LNCAP (cell line): ENCODE measurements around the gene KRTAP9-3.
"Not testable (repeated sequence)": the region's sequence is repeated elsewhere in the genome, so short reads cannot be mapped to it uniquely, and the experiment has no call there.

ENCODE experiments used
- CTCF ChIP-seq: fragments of 450-650 bp; IDR thresholded peaks from 2 replicates; pipeline ENCODE4 v1.5.1; 2017; ENCODE audit warnings: mild to moderate bottlenecking

KRTAP9-3 gene

GRCh38 chr17:41256291-41256685 is 24.0 kb downstream of the KRTAP9-3 start:
- no peak for TF ChIP-seq CTCF

DNA sequence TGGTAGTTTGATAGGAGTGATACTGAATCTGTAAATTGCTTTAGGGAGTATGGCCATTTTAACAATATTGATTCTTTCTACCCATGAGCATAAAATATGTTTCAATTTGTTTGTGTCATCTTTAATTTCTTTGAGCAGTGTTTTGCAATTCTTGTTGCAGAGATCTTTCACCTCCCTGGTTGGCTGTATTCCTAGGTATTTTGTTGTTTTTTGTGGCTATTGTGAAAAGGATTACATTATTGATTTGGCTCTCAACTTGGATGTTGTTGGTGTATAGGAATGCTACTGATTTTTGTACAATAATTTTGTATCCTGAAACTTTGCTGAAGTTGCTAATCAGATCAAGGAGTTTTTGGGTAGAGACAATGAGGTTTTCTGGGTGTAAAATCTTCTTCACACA is 26.2 kb downstream of the KRTAP9-3 start:
- no peak for TF ChIP-seq CTCF

DNA sequence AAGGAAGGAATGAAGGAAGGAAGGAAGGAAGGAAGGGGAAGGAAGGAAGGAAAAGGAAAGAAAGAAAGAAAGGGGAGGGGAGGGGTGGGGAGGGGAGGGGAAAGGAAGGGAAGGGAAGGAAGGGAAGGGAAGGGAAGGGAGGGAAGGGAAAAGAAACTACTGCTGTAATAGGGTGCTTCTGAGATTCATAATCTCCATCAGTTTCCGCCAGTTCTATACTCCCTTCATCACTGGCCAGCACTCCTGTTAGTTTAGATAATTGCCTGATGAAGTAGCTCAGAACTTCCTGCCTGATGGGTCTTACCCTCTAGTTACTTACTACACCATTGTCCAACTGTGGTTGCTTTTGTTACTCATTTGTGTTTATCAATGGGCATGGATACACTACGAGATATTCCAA is 31.0 kb downstream of the KRTAP9-3 start:
- TF ChIP-seq CTCF = no peak

DNA sequence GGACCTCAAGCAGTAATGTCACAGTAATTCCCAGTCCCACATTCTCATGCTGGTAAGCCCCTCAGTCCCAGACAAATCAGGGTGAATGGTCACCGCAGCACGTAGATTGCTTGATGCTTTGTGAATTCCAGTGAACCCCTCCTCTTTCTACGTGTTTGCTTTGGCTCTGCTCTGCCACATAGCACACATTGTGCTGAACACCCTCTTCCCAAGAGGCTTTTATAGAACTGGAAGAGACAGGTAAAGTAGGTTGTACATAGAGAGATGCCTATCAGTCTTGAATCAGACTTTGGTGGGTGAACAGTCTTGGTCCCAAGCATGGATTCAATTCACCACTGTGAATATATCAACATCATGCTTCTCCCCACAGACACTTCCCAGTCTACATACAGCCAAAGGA is 32.4 kb downstream of the KRTAP9-3 start:
- no peak for TF ChIP-seq CTCF

DNA sequence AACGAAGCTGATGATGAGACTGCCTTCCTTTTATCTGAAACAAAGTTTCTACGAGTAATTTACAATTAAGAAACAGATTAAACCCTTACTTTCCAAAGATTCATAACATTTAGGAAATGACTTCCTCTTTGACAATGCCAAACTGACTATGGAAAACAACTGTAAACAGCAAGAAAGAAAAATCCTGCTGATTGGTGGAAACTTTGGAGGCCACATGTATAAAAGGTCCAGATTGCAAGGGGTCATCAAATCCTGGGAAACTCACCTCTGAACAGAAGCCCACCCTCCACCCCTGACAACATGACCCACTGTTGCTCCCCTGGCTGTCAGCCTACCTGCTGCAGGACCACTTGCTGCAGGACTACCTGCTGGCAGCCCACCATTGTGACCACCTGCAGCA is 32.8 kb downstream of the KRTAP9-3 start, which contains the start of gene KRTAP9-6:
Gene KRTAP9-6, plus strand, starts transcription at position 301 of the 400 bp plus-strand sequence. Its CDS starts 0 bp downstream, at position 301.
- TF ChIP-seq CTCF = no peak

DNA sequence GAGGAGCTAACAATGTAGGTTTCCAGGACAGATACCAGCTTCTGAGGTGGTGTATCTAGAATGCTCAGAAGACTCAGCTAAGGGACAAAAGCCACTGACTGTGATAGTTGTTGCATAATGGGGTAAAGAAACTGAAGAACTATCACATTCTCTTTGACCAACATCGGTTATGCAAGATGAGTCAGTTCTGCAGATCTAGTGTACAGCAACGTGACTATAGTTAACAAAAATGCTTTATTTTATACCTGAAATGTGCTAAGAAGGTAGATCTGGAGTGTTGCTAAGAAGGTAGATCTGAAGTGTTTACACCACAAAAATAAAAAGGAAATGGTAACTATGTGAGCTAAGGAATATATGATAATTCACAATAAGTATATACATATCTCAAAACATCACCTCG is 35.5 kb downstream of the KRTAP9-3 start:
- TF ChIP-seq CTCF = no peak

- no peak for TF ChIP-seq CTCF
These were observed 39.6 kb downstream of the KRTAP9-3 start for GRCh38 chr17:41271858-41272257.

- not testable (repeated sequence) for TF ChIP-seq CTCF
These were observed 43.5 kb downstream of the KRTAP9-3 start, which contains the start of gene KRTAP9-7 for GRCh38 chr17:41275648-41276190. KRTAP9-7 (plus strand) TSS chr17:41275698; CDS start chr17:41275698, 0 bp downstream.
